Epithelial cell of esophagus (primary cell): ENCODE measurements around the gene TECTB.

ENCODE experiments used
- DNase-seq: peaks from one replicate; pipeline ENCODE4 v3.0.0; 2010; ENCODE audit warnings: low read depth
- H3K4me3 ChIP-seq: 2 replicates; pipeline ENCODE4 v1.5.1; 2011; ENCODE audit warnings: mild to moderate bottlenecking, low read length, control low read depth
- CTCF ChIP-seq: IDR thresholded peaks from 2 replicates; pipeline ENCODE4 v1.5.1; 2011; ENCODE audit warnings: low read depth, mild to moderate bottlenecking, low read length, control low read depth, inconsistent platforms; ENCODE audit not compliant: insufficient read depth; ENCODE audit errors: missing control alignments

The TECTB gene

GRCh38 chr10:112282086-112282485, 1.1 kb upstream of the TECTB start:
- no peak overlapping the region for H3K4me3 ChIP-seq
- DNase-seq, result peak; percentile 72
- TF ChIP-seq CTCF, result no peak

- TF ChIP-seq CTCF, result no peak
- no peak overlapping the region for H3K4me3 ChIP-seq
- DNase-seq, result no peak
These were observed 3.9 kb downstream of the TECTB start for GRCh38 chr10:112286837-112287818.

- no peak for TF ChIP-seq CTCF
- DNase-seq, result no peak
- no peak overlapping the region for H3K4me3 ChIP-seq
These were observed 4.6 kb downstream of the TECTB start for GRCh38 chr10:112287844-112288243.

GRCh38 chr10:112288486-112288885, 5.3 kb downstream of the TECTB start:
- TF ChIP-seq CTCF, result no peak
- DNase-seq, result no peak

GRCh38 chr10:112289373-112290053, 6.3 kb downstream of the TECTB start:
- no peak overlapping the region for H3K4me3 ChIP-seq
- TF ChIP-seq CTCF, result no peak
- no peak for DNase-seq

More at GRCh38 chr10:112288486-112288885, 5.3 kb downstream of the TECTB start:
- no peak overlapping the region for H3K4me3 ChIP-seq

GRCh38 chr10:112290054-112290373, 6.8 kb downstream of the TECTB start:
- no peak for TF ChIP-seq CTCF
- no peak for DNase-seq
- H3K4me3 ChIP-seq, result no peak overlapping the region
